Vagina (tissue), 2 donors: ENCODE data around the gene IGHMBP2.

Experiments
- POLR2A ChIP-seq, 2 donors: fragments of 450-650 bp; IDR thresholded peaks; one replicate each; pipeline ENCODE4 v1.6.1; 2017; ENCODE audit warnings: antibody characterized with exemption in 2 of 2, mild to moderate bottlenecking in 2 of 2, moderate library complexity in 2 of 2
- POLR2AphosphoS5 ChIP-seq, 2 donors: sonication (generic); formaldehyde crosslinking; IDR thresholded peaks; one replicate each; pipeline ENCODE4 v1.9.0; 2017; ENCODE audit warnings: antibody characterized with exemption in 2 of 2, mild to moderate bottlenecking in 2 of 2, low read depth in 1 of 2; ENCODE audit not compliant: insufficient read depth in 1 of 2
- TF ChIP-seq, protein P1 (sequence below), 3 experiments: fragments of 450-650 bp in 2 of 3; fragments of 200-600 bp in 1 of 3; sonication (generic) in 1 of 3; IDR thresholded peaks; one replicate each; pipeline ENCODE4 v1.5.1; 2017 to 2019; ENCODE audit warnings: antibody characterized with exemption in 3 of 3, mild to moderate bottlenecking in 2 of 3, moderate library complexity in 2 of 3

DNA sequence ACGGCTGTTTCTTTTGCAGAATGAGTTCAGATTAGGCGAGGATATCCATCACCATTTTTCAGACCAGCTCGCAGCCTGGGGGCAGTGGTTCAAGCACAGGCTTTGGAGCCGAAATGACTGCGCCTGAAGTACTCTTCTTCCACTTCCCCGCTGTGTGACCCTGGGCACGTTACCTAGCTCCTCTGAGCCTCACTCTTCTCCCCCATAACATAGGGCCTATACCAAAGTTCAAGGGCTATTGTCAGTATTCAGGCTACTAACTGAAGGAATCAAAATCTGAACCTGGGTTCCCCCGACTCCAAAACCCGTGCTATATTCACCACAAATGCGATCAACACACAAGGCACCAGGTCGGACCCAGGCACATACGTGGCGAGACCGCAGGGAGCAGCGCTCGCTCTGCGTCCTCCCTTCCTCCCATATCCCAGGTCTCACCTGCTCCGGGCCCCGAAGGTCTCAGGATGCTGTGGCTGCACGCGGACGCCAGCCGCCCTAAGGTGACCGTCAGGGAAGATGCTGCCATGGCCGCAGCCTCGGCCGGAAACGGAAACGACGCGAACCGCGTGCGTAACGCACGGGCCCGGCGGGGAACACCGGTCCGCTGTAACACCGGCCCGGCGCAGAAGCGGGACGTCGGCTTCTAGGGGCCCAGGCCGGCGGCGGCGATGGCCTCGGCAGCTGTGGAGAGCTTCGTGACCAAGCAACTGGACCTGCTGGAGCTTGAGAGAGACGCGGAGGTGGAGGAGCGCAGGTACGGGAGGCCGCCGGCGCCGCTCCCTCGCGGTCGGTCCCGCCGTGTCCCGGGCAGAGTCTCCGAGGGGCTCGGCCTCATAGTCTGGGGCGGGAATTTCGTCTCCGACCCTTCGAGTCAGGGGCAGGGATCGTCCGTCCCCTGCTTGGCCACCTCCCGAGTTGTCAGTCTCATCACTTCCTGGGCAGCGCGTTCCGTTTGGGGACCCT is at the start of gene IGHMBP2, which contains the start of gene MRPL21:
- TF ChIP-seq, protein P1, sequence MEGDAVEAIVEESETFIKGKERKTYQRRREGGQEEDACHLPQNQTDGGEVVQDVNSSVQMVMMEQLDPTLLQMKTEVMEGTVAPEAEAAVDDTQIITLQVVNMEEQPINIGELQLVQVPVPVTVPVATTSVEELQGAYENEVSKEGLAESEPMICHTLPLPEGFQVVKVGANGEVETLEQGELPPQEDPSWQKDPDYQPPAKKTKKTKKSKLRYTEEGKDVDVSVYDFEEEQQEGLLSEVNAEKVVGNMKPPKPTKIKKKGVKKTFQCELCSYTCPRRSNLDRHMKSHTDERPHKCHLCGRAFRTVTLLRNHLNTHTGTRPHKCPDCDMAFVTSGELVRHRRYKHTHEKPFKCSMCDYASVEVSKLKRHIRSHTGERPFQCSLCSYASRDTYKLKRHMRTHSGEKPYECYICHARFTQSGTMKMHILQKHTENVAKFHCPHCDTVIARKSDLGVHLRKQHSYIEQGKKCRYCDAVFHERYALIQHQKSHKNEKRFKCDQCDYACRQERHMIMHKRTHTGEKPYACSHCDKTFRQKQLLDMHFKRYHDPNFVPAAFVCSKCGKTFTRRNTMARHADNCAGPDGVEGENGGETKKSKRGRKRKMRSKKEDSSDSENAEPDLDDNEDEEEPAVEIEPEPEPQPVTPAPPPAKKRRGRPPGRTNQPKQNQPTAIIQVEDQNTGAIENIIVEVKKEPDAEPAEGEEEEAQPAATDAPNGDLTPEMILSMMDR (IDR thresholded peaks at IDR 0.05) = no peak
- TF ChIP-seq POLR2A (IDR thresholded peaks at IDR 0.05) = peak in 1 of 2 donors; percentile 37
- TF ChIP-seq POLR2AphosphoS5 (IDR thresholded peaks at IDR 0.05; ENCODE audit: insufficient read depth in 1 of 2, low read depth in 1 of 2) = peak; percentile 87 to 93
